T-helper 2 cell treated with Interferon-gamma antibody and Interleukin-4, amounts not matched to agents 5 μg/mL and 100 μg/mL, for 36 hours (primary cell): ENCODE data around the gene PEMT.

Source experiments
- DNase-seq: peaks from one replicate; pipeline ENCODE4 v3.0.0; 2021; ENCODE audit warnings: low spot score
- H3K27ac Mint-ChIP-seq: one replicate; pipeline ENCODE4 v1.8.0; 2021; ENCODE audit warnings: mild to moderate bottlenecking, mixed read lengths
- H3K27me3 Mint-ChIP-seq: one replicate; pipeline ENCODE4 v1.8.0; 2021; ENCODE audit warnings: low read depth, mixed read lengths
- H3K36me3 Mint-ChIP-seq: one replicate; pipeline ENCODE4 v1.8.0; 2021; ENCODE audit warnings: low read depth, mixed read lengths
- H3K4me1 Mint-ChIP-seq: one replicate; pipeline ENCODE4 v1.8.0; 2021; ENCODE audit warnings: low read depth, mixed read lengths
- H3K4me3 Mint-ChIP-seq: one replicate; pipeline ENCODE4 v1.8.0; 2022; ENCODE audit warnings: mild to moderate bottlenecking, moderate library complexity, mixed read lengths
- H3K9me3 Mint-ChIP-seq: one replicate; pipeline ENCODE4 v1.8.0; 2021; ENCODE audit warnings: mixed read lengths

PEMT gene

GRCh38 chr17:17519886-17520285 lies 71.6 kb downstream of the PEMT start:
- H3K36me3 Mint-ChIP-seq: no peaks in the 10 kb centered on the region
- DNase-seq: no peak
- no peaks in the 10 kb centered on the region for H3K4me1 Mint-ChIP-seq
- no peak overlapping the region for H3K4me3 Mint-ChIP-seq
- no peaks in the 10 kb centered on the region for H3K9me3 Mint-ChIP-seq
- no peak overlapping the region for H3K27ac Mint-ChIP-seq
- no peaks in the 10 kb centered on the region for H3K27me3 Mint-ChIP-seq

DNA sequence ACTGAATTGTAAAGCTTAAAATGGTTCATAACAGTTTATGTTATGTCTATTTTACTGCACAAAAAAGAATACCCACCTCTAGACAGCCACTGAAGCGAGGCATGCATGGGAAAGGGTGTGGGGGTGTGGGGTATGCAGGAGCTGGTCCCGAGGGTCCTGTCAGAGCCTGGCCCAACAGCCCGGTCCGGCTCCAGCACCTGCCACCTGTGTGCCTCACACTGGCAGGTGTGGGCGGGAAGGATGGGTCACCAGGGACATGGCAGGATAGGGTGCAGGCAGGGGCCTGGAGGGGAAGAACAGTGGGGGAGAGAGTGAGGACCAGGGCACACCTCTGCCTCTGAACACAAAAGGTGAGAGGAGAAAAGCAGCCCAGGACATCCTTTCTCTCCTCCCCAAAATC lies 72.6 kb downstream of the PEMT start:
- Mint-ChIP-seq H3K4me3 (no peak overlapping the region), H3K27me3 (no peaks in the 10 kb centered on the region), H3K4me1 (no peaks in the 10 kb centered on the region), H3K36me3 (no peaks in the 10 kb centered on the region), H3K27ac (no peak overlapping the region), H3K9me3 (no peaks in the 10 kb centered on the region)
- DNase-seq: no peak

GRCh38 chr17:17518014-17518413 lies 73.5 kb downstream of the PEMT start:
- Mint-ChIP-seq H3K27me3 (no peaks in the 10 kb centered on the region), H3K36me3 (no peaks in the 10 kb centered on the region), H3K27ac (no peak overlapping the region), H3K4me3 (no peak overlapping the region), H3K4me1 (no peaks in the 10 kb centered on the region), H3K9me3 (no peaks in the 10 kb centered on the region)
- DNase-seq: no peak

DNA sequence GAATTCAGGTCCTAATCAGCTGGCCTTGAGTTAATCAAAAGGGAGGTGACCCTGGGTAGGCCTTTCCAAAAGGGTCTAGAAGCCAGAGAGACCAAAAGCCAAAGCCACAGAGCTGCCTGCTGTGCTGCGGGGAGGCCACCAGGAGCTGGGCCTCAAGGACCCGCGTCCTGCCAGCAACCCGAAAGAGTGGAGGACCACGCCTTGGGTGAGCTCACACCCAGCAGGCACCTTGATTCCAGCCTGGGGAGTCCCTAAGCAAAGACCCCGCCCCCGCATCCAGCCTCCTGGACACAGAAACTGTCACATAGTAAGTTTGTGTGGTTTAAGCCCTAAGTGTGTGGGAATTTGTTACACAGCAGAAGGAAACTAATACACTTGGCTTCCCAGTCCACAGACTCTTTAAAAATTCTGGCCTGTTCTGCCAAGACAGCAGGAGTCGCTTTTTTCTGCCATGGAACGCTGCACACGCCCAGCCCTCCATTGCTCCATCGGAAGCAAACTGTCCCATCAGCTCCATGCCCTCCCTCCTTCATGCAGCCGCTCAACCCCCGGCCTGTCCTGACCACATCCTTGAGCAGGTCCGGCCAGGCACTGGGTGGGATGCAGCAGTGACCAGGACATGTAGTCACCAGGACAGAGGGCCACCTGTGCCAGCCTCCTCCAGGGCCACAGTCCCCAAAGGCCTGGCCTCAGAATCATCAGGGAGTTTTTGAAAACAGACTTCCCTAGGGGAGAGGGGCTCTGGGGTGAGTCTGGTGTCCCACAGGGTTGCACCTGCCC lies 74.4 kb downstream of the PEMT start:
- H3K27me3 Mint-ChIP-seq: no peaks in the 10 kb centered on the region
- H3K4me1 Mint-ChIP-seq: no peaks in the 10 kb centered on the region
- no peak overlapping the region for H3K4me3 Mint-ChIP-seq
- DNase-seq: no peak
- no peaks in the 10 kb centered on the region for H3K36me3 Mint-ChIP-seq
- no peak overlapping the region for H3K27ac Mint-ChIP-seq
- no peaks in the 10 kb centered on the region for H3K9me3 Mint-ChIP-seq

GRCh38 chr17:17515934-17516930 lies 75.3 kb downstream of the PEMT start:
- Mint-ChIP-seq H3K27ac (no peak overlapping the region), H3K36me3 (no peaks in the 10 kb centered on the region), H3K4me3 (no peak overlapping the region), H3K4me1 (no peaks in the 10 kb centered on the region), H3K9me3 (no peaks in the 10 kb centered on the region), H3K27me3 (no peaks in the 10 kb centered on the region)
- no peak for DNase-seq

DNA sequence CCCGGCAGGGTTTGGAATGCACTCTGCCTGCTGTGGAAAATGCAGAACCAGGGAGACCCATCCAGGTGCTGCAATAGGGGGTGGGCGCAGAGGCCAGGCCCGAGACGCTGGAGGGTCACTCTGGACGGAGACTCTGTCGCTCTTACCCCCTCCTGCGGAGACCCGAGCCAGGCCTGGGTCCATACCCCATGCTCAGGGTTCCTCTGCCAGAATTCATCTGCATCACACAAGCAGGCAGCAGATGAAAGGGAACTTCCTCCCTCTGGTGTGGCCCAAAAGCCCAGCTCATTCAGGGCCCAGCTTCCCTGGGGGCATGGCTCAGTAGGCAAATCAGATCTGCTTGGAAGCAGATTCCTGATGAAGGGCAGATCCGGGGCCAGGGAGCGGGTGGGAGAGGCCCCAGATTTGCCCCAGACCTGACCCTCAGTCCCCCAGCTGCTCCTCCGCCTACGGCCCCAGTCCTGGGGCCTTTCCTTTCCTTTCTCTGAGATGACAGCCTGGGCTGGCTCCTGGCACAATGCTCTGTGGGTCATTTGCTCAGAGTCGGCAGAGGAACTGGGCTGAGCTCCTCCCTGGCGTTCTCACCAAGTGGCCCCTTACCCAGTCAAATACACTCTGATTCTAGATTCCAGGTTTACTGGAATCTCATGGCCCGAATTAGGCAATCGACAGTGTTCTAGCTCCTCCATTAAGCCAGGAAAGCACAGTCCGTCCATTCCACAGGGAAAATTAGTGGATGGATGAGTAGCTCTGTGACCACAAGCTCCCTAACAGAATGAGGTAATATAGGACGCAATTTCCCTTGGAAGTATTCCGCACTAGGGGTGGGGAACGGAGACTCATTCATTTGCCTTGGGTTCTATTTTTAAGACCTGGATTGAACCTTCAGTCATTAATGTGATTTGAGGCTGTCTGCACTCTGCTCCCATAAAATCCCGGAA lies 76.2 kb downstream of the PEMT start:
- H3K36me3 Mint-ChIP-seq: no peaks in the 10 kb centered on the region
- H3K27me3 Mint-ChIP-seq: no peaks in the 10 kb centered on the region
- DNase-seq: no peak
- no peaks in the 10 kb centered on the region for H3K9me3 Mint-ChIP-seq
- no peak overlapping the region for H3K27ac Mint-ChIP-seq
- H3K4me1 Mint-ChIP-seq: no peaks in the 10 kb centered on the region
- no peak overlapping the region for H3K4me3 Mint-ChIP-seq

DNA sequence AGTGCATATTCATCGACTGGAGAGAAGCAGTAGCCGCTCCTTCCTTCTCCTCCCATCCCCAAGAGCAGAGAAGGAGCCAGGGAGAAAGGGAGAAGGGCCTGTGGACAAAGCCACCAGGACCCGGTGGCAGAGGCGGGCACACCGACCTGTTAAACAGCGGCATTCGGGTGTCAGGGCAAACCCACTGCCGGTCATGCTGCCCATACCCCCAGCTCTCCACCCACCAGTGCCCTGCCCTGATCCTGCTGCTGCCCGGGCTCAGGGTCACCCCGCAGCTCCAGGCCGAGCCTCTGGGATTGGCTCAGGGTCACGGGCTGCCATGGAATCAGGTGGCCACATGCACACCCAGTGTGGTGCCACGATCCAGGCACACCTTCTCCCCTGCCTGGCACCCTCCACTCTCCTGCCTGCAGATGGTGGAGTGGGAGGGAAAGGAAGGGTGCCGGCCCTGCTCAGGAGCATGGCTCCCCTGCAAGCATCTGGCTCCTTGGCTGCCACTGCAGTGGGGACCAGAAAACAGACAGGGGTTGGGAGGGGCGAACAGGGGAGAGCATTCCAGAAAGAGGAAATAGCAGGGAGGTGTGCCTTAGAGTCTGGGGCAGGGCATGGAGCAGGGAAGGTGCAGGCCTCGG lies 77.0 kb downstream of the PEMT start:
- Mint-ChIP-seq H3K27ac (no peak overlapping the region), H3K4me1 (no peaks in the 10 kb centered on the region), H3K9me3 (no peaks in the 10 kb centered on the region), H3K4me3 (no peak overlapping the region), H3K27me3 (no peaks in the 10 kb centered on the region), H3K36me3 (no peaks in the 10 kb centered on the region)
- DNase-seq: no peak

GRCh38 chr17:17513626-17514025 lies 77.9 kb downstream of the PEMT start:
- Mint-ChIP-seq H3K9me3 (no peaks in the 10 kb centered on the region), H3K27ac (no peak overlapping the region), H3K27me3 (no peaks in the 10 kb centered on the region), H3K4me1 (no peaks in the 10 kb centered on the region), H3K36me3 (no peaks in the 10 kb centered on the region), H3K4me3 (no peak overlapping the region)
- no peak for DNase-seq

- H3K27ac Mint-ChIP-seq: no peak overlapping the region
- H3K9me3 Mint-ChIP-seq: no peaks in the 10 kb centered on the region
- H3K36me3 Mint-ChIP-seq: no peaks in the 10 kb centered on the region
These were observed 78.6 kb downstream of the PEMT start for GRCh38 chr17:17512866-17513265.

GRCh38 chr17:17511881-17512858 lies 79.3 kb downstream of the PEMT start:
- no peaks in the 10 kb centered on the region for H3K36me3 Mint-ChIP-seq

More at GRCh38 chr17:17512866-17513265, 78.6 kb downstream of the PEMT start:
- H3K4me3 Mint-ChIP-seq: no peak overlapping the region
- no peak for DNase-seq
- H3K4me1 Mint-ChIP-seq: no peaks in the 10 kb centered on the region
- no peaks in the 10 kb centered on the region for H3K27me3 Mint-ChIP-seq

DNA sequence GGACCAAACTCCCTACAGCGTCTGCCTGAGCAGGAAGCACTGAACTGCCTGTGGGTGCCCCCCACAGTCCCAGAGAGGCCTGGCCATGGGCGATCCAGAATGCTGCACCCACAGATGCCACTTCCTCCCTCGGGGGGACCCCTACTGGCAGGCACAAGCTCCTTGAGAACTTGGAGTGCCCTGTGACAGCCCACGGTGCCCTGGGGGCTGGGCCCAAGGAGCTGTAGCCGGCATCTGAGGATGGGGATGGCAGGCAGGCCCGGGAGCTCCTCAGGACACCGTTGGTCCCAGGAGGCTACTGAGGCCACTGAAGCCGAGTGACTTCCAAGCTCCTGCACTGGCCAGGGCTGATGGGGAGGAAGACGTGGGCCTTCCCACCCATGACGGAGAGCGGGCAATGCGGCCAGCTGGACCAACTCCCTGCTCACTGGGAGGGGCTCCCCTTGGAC lies 80.2 kb downstream of the PEMT start:
- no peaks in the 10 kb centered on the region for H3K9me3 Mint-ChIP-seq
- no peak overlapping the region for H3K4me3 Mint-ChIP-seq
- no peaks in the 10 kb centered on the region for H3K27me3 Mint-ChIP-seq
- no peaks in the 10 kb centered on the region for H3K36me3 Mint-ChIP-seq
- H3K27ac Mint-ChIP-seq: no peak overlapping the region
- no peak for DNase-seq
- H3K4me1 Mint-ChIP-seq: no peaks in the 10 kb centered on the region

More at GRCh38 chr17:17511881-17512858, 79.3 kb downstream of the PEMT start:
- no peak overlapping the region for H3K4me3 Mint-ChIP-seq
- H3K27me3 Mint-ChIP-seq: no peaks in the 10 kb centered on the region
- H3K4me1 Mint-ChIP-seq: no peaks in the 10 kb centered on the region
- no peak for DNase-seq
- H3K9me3 Mint-ChIP-seq: no peaks in the 10 kb centered on the region
- H3K27ac Mint-ChIP-seq: no peak overlapping the region
